Esophagus squamous epithelium (tissue), 4 donors: ENCODE measurements around the gene COL8A1.

Experiments
- CTCF ChIP-seq, 6 experiments: fragments of 450-650 bp in 4 of 6; fragments of 200-600 bp in 2 of 6; sonication (generic) in 2 of 6; IDR thresholded peaks; one replicate each; pipeline ENCODE4 v1.5.1; 2016 to 2019; ENCODE audit warnings: antibody characterized with exemption in 6 of 6, mild to moderate bottlenecking in 4 of 6, moderate library complexity in 4 of 6
- POLR2A ChIP-seq, 4 donors: fragments of 450-650 bp; IDR thresholded peaks; one replicate each; pipeline ENCODE4 v1.6.1; 2017; ENCODE audit warnings: antibody characterized with exemption in 4 of 4, mild to moderate bottlenecking in 4 of 4, moderate library complexity in 3 of 4

GRCh38 chr3:99690761-99691369 is 52.5 kb downstream of the COL8A1 start:
- TF ChIP-seq CTCF (IDR thresholded peaks at IDR 0.05) (no peak), POLR2A (IDR thresholded peaks at IDR 0.05) (no peak)
